ENCODE measurements around the gene UBIAD1. TPM values are rescaled to one million over a fixed set of nuclear protein-coding genes. Genes with fewer than 3 reads are reported as not detected.
"Not testable (repeated sequence)": the region's sequence is repeated elsewhere in the genome, so short reads cannot be mapped to it uniquely, and the experiment has no call there.

UBIAD1 gene, protein sequence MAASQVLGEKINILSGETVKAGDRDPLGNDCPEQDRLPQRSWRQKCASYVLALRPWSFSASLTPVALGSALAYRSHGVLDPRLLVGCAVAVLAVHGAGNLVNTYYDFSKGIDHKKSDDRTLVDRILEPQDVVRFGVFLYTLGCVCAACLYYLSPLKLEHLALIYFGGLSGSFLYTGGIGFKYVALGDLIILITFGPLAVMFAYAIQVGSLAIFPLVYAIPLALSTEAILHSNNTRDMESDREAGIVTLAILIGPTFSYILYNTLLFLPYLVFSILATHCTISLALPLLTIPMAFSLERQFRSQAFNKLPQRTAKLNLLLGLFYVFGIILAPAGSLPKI
- 10.8 and 16.2 TPM in 2 replicates for total RNA-seq (2014; rRNA removed; shearing (Covaris generic))

DNA sequence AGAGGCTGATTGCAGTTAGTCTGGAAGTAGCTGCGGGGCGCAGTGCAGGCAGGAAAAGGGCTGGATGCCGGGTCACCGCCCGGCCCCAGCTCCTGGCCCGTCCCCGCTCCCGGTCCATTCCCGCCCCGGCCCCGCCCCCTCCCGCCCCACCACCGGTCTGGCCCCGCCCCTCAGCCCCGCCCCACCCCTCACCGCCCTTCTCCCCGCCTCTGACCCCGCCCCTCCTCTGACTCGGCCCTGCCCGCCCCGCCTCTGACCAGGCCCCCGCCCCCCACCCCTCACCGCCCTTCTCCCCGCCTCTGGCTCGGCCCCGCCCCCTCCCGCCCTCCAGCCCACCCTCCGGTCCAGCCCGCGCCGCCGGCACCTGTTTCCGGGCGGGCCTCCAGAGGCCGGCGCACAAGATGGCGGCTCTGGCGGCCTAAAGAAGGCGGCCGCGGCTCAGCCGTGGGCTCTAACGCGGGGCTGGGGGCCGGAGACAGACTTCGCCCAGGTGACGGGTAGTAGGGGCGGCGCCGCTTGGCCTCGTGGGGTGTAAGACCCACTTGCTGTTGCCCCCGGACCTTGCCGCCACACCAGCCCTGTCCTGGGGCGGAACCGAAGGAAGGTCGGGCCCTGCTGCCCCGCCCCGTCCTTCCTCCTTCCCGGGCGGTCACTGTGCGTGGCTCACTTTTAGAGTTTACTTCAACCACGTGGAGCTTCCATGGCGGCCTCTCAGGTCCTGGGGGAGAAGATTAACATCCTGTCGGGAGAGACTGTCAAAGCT lies at the start of gene UBIAD1:
UBIAD1 (plus strand) TSS at position 367 of the 763 bp plus-strand sequence; CDS start at position 701, 334 bp downstream.
- in situ Hi-C loops (cut with HindIII; ENCODE audit: low sequenced_read_pairs): no loop called here
- peak; percentile 88 for DNase-seq (ENCODE audit: low spot score)

DNA sequence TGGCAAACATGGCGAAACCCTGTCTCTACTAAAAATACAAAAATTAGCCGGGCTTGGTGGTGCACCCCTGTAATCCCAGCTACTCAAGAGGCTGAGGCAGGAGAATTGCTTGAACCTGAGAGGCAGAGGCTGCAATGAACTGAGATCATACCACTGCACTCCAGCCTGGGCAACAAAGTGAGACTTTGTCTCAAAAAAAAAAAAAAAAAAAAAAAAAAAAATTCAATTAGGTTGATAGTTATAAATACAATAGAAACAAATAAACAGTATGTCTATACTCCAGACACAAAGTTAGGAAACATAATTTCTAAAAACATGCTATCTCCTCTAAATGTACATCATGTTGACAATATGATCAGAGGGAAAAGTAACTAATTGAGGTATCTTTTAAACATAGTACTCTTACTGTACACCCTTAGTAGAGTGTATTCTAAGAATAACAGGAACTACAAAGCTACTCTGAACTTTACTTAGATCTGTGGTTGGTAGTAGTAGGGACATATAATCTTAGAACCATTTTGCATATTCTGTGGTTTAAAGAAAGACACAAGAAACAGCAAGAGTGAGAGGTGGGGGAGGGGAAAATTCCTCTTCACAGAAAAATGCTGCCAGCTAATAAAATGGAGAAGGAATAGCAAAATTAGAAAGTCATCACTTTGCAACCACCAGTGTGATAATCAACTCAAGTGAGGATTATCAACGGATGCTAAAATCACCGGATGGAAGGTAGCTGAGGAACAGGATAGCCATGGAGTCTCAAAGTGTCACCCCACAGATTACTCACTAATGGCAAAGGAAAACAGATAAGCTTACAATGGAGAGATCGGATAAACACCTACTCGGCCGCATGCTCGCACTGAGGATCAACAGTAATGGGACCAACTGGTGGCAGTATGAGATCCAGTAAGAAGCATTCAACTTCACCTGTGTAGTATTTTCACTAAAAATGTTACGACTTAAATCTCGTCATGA lies 45.6 kb upstream of the UBIAD1 start:
- no peak for DNase-seq (ENCODE audit: low spot score)

DNA sequence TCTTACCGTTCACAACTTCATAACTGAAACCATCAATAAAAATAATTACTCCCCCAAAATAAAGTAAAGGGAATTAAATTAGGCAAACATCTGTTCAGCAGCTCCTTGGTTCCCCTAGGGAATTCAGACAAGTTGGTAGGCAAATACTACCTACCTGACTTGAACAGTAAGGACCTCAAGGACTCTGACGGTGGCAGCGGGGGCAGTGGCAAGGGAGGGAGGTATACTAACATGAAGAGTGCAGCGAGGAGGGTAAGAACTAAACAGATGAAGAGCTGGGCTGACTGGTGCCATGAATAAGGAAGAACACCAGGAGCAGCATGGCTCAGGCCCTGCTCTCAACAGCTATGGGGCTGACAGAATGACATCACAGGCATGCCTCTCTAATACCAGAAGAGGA lies 43.8 kb upstream of the UBIAD1 start:
- DNase-seq (ENCODE audit: low spot score): no peak
- in situ Hi-C loops (cut with HindIII; ENCODE audit: low sequenced_read_pairs): no loop called here

More for the DNA sequence above, 45.6 kb upstream of the UBIAD1 start:
- in situ Hi-C loops (cut with HindIII; ENCODE audit: low sequenced_read_pairs): no loop called here

DNA sequence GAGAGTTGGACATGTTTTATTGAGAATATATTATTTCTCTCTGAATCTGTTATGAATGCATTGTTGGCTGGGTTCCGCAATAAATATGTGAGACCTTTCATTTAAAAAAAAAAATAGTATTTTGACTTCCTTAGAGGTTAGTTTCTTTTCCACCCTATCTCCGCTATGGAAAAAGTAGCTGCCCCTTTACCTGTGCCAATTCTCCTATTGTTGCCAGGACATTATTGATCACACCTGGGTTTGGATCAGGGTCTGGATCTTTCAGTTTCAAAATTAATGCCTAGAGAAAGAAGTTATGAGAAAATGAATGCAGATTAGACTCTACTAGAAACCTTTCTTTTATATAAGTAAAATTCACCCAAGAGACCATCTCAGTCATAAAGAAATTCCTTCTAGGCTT lies 39.8 kb upstream of the UBIAD1 start:
- DNase-seq (ENCODE audit: low spot score): no peak
- in situ Hi-C loops (cut with HindIII; ENCODE audit: low sequenced_read_pairs): no loop called here

DNA sequence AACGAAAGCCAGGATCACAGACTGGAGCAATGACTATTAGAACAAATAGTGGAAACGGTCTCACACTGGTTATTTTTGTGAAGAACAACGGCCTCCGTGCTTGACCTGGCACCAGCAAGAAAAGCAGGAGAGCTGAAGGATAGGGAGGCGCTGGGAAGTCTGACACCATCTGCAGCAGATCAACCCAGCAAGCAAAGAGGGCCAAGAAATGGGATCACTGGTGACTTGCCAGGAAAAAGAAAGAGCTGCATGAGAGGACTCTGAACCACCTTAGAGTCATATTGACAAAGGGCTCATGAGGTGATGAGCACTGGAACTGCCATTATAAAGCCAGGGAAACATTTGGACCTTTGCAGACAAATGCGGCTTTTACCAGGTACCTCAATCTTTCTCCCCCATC lies 35.6 kb upstream of the UBIAD1 start:
- DNase-seq (ENCODE audit: low spot score): peak; percentile 87
- in situ Hi-C loops (cut with HindIII; ENCODE audit: low sequenced_read_pairs): no loop called here

DNA sequence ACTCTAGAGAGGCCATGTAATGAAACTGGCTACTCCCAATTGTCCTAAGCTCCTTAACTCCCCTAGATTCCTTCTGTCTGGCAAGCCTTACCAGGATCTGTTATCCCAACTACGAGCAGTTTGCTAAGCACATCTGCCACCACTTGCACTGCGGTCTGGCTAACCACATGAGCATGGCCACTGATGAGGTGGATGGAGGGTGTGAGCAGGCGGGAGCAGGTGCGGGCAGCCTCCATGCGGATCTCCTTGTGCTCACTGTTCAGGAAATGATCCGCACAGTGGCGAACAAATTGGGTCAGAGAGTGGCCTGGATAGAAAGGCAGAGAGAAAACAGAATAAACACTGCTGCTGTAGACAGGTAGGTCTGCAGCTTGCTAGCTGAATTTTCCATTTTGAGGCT lies 34.7 kb upstream of the UBIAD1 start:
- peak; percentile 81 for DNase-seq (ENCODE audit: low spot score)
- in situ Hi-C loops (cut with HindIII; ENCODE audit: low sequenced_read_pairs): no loop called here

DNA sequence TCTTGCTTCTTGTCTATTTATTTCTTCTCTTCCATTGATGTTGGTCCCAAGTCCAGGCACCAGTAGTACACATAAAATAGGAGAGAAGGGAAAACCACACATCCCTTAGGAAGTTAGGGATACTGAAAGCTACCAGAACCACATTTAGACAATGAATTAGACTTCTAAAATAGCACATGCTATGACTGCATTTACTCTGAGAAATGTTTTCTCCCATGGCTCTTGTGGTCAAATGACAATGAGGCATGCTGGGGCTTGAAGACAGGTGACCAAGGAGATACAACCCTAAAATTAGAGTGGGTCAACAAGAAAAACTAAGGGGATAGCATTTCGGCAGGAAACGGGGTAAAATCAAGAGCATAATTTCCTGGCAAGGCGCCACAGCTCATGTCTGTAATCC lies 27.8 kb upstream of the UBIAD1 start:
- in situ Hi-C loops (cut with HindIII; ENCODE audit: low sequenced_read_pairs): no loop called here
- no peak for DNase-seq (ENCODE audit: low spot score)

DNA sequence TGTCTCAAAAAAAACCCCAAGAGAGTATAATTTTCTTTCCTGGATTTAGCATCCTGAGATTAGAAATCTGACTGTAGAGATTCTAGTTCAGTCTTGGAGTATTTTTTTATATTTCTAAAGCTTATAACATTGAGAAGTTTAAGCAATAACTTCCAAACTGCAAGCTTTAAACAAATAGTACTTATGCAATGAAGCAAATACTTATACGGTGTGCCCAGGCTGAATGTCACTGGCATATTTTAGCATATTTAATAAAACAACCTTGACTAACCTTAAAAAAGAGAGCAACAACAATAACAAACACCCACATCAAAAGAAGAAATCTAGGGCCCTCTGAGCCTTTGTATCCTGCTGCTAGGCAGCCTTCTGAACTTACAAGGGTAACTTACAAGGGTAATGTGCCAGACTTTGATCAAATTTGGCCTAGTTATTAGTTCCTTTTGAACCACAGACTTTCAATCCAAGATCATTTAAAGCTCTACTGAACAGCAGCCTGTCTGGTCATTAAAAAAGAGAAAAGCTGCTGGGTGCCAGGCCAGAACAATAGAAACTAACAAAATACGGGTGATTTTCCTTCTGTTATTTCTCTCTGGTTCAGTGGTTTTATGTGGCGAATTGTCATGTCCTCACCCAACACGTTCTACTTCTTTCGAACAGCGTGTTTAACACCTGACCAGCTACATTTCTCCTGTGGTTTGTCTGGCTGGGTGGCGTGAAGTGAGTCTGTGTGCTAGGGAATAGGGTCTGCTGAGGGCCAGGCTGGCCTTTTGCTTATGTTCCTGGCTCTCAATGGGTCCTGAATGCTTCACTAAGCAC lies 26.9 kb upstream of the UBIAD1 start:
- no peak for DNase-seq (ENCODE audit: low spot score)
- in situ Hi-C loops (cut with HindIII; ENCODE audit: low sequenced_read_pairs): no loop called here

DNA sequence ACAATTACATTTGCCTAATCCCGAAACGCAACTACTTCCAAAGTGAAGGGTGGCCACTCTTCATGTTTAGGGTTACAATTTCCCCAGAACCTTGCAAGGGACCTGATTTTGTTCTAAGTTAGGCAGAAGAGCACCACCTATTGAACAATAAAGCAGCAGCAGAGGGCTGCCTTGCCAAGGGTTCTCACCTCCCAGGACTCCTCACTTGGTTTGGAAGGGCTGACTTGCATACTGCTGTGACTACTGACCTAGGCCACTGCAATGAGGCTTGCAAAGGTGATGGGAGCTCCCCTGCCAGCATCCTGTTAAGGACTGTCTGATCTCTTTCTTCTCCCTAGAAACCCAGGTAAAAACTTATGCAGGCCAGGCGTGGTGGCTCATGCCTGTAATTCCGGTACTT lies 24.8 kb upstream of the UBIAD1 start:
- peak; percentile 29 for DNase-seq (ENCODE audit: low spot score)
- in situ Hi-C loops (cut with HindIII; ENCODE audit: low sequenced_read_pairs): no loop called here

DNA sequence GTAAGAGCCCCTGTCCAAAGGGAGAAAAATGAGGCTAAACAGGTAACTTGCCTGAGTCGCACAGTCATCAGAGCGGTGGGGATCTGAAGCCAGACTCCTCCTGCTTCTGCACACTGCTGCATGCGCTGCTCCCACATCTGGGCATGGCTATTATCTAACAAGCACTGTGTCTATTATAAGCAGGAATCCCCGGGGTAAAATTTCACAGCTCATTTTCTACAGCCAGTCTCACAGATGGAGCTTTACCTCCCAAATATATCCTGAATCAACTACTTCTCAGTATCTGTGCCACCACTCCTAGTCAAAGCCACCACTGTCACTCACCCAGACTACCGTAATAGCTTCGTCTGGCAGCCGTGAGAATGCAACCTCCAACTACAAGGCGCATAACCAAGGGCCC lies 20.5 kb upstream of the UBIAD1 start:
- in situ Hi-C loops (cut with HindIII; ENCODE audit: low sequenced_read_pairs): no loop called here
- DNase-seq (ENCODE audit: low spot score): no peak

DNA sequence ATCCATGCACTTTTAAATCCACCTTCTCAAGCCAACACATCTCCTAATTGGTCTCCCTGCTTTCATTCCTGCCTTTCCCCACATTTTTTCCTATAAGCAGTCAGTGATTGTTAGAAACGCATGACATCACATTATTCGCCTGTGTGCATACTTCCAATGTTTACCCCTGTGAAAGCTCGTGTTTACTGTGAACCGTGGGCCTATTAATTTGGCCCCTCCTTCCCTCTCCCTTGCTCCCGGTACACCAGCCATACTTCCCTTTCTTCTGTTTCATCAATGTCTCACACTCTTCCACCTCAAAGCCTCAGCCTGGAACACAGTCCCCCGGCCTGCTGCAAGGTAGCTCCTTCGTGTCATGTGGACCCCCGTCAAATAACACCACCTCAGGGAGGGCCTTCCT lies 19.8 kb upstream of the UBIAD1 start:
- no peak for DNase-seq (ENCODE audit: low spot score)
- in situ Hi-C loops (cut with HindIII; ENCODE audit: low sequenced_read_pairs): no loop called here

DNA sequence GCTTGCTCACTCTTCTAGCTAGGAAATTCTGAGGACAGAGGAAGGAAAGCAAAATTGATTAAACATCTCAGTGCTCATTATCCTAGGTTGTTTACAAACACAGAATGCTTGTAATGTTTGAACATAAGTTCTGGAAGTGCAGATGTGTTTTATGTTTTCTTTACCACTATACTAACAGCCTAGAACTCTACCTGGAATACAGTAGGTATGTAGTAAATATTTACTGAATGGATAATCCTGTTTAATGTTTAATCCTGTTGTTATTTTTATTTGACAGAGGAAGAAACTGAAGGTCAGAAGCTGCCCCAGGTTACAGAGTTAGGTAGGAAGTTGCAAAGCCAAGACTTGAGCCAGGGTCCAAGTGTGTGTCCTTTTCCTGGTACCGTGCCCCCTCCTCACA lies 16.7 kb upstream of the UBIAD1 start:
- DNase-seq (ENCODE audit: low spot score): no peak
- in situ Hi-C loops (cut with HindIII; ENCODE audit: low sequenced_read_pairs): no loop called here

DNA sequence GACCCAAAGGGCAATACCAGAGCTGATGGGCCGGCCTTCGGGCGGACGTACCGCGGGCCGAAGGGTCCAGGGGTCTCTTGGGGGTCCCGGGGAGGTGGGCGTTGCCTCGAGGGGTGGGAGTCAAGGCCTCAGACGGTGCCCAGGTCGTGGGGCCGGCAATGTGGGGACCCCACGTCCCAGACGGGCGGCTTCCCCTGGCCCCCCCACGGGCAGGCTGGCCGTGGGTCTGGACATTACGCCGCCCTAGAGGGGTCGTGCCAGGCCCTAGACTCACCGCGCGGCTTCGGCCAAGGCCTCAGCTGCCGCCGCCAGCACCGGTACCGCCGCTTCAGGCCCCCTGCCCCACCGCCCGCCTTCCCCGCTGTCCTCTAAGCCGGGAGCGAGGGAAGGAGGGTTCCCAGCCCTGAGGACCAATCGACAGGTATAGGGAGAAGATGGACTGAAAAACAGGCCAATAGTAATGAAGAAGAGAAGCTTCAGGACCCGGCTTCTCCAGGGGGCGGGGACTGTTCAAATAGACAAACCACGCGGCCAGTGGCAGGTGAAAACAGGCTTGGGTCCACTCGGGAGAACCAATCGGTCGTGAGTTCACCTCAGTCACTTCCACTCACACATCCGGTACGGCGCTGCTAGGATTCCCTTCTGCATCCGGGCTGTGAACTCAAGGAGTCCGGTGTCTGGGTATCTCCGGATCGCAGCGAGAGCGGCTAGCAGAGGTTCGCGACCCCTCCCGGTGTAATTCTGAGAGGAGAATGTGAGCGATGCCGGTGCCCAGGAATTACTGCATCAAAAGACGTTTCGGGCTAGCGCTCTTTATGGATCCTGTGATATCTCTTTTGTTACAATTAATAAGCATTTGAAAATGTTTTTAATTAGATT lies 10.6 kb upstream of the UBIAD1 start, which contains the start of gene MTOR:
MTOR (minus strand) TSS at position 381 of the 879 bp plus-strand sequence. CDS start 3,142 bp downstream, outside the sequence.
- in situ Hi-C loops (cut with HindIII; ENCODE audit: low sequenced_read_pairs): no loop called here

DNA sequence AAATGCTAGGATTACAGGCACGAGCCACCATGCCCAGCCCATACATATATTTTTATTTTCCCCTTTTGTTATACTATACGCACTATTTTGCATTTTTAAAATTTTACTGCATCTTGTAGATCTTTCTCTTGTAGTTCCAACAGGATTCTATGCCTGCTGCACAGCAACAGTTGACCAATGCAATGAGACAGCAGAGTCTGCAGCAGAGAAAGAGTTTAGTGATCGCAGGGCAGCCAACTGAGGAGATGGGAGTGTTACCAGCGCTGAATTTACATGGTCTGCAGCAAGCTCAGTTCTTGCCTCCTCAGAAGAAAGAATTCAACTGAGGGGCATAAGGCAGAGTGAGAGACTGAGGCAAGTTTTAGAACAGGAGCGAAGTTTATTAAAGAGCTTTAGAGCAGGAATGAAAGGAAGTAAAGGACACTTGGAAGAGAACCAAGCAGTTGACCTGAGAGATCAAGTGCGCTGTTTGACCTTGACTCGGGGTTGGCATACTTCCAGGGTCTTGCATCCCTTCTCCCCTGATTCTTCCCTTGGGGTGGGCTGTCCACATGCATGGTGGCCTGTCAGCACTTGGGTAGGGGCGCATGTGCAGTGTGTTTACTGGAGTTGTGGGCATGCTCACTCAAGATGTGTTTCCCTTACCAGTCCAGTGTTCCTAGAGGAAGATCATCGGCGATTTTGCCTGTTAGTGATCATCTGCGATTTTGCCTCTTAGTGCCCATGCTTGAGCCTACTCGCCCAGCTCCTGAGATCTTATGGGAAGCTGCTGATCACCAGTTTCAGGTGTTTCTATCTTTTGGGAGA lies 6.5 kb upstream of the UBIAD1 start:
- in situ Hi-C loops (cut with HindIII; ENCODE audit: low sequenced_read_pairs): no loop called here
- DNase-seq (ENCODE audit: low spot score): no peak

More for the DNA sequence above, 10.6 kb upstream of the UBIAD1 start, which contains the start of gene MTOR:
- peak; percentile 100 for DNase-seq (ENCODE audit: low spot score)

DNA sequence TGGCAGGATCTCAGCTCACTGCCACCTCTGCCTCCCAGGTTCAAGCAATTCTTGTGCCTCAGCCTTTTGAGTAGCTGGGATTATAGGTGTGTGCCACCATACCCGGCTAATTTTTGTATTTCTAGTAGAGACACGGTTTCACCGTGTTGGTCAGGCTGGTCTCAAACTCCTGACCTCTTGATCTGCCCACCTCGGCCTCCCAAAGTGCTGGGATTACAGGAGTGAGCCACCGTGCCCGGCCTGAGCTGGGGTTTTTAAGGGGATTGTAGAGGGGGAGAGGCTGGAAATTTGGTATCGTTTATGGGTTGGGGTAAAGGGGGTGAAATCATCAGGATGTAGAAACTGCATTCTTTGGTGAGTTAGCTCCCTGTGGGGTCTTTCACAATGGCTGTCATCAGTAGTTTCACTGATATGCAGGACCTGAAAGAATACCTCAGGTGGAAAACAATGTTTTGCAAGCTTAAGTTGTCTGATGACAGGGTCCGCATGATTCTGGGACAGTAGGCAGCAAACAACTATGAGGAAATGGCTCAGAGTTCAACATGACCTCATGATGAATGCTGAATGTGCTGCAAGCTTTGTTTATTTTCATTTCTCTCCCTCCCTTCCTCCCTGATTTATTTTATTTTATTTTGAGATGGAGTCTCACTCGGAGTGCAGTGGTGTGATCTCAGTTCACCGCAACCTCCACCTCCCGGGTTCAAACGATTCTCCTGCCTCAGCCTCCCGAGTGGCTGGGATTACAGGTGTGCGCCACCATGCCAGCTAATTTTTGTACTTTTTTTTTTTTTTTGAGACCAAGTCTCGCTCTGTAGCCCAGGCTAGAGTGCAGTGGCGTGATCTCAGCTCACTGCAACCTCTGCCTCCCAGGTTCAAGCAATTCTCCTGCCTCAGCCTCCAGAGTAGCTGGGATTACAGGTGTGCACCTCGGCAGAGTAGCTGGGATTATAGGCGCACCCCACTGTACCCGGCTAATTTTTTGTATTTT lies 5.4 kb upstream of the UBIAD1 start:
- in situ Hi-C loops (cut with HindIII; ENCODE audit: low sequenced_read_pairs); DNase-seq (ENCODE audit: low spot score): not testable (repeated sequence)

DNA sequence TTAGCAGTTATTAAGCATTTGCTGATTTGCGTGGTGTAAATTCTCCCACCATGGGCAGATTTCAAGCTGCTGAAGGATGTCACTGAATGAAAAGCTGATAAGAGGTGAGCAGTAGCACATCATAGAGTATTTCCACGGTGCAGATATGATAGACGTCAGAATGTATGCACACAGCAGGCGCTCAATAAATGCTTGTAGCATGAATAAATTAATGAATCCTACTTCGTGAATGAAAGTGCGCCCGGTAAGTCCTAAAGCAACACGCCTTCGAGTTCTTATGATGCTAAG lies 510 bp upstream of the UBIAD1 start:
- in situ Hi-C loops (cut with HindIII; ENCODE audit: low sequenced_read_pairs): no loop called here
- no peak for DNase-seq (ENCODE audit: low spot score)
